NCI-H2227 (cell line): ENCODE results near the gene APBA3.

ENCODE experiments used
- DNase-seq: peaks from one replicate; lab custom pipeline; 2025; ENCODE audit not compliant: unreplicated experiment; lab: John Stamatoyannopoulos, UW

Gene APBA3

GRCh38 chr19:3788996-3789778 is 27.7 kb upstream of the APBA3 start:
- DNase-seq = no peak

GRCh38 chr19:3785938-3786824 is 24.7 kb upstream of the APBA3 start, which contains the start of gene MATK:
TSS of gene MATK (minus strand) at chr19:3786381. CDS start at chr19:3785135, 1,246 bp downstream.
- no peak for DNase-seq

DNA sequence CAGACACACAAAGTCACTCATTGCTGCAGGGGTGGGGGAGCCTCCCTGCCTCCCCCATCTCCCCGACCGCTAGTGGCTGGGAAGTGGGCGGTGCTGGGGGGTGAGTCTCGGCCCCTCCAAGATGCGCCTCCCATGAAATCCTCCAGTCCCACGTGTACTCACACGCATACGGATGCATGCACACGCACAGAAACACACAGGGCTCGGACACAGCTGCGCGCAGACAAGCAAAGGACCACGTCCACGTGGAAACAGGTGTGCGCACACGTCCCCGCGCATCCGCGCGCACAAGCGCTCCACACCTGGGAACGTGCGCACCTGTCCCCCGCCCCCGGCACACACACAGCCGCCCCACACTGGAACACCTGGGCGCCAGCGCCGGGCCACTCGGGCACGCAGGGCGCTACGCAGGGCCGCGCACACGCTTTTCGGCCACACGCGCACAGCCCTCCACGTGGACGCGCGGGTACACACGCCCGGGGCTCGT is 24.0 kb upstream of the APBA3 start:
- DNase-seq = no peak

DNA sequence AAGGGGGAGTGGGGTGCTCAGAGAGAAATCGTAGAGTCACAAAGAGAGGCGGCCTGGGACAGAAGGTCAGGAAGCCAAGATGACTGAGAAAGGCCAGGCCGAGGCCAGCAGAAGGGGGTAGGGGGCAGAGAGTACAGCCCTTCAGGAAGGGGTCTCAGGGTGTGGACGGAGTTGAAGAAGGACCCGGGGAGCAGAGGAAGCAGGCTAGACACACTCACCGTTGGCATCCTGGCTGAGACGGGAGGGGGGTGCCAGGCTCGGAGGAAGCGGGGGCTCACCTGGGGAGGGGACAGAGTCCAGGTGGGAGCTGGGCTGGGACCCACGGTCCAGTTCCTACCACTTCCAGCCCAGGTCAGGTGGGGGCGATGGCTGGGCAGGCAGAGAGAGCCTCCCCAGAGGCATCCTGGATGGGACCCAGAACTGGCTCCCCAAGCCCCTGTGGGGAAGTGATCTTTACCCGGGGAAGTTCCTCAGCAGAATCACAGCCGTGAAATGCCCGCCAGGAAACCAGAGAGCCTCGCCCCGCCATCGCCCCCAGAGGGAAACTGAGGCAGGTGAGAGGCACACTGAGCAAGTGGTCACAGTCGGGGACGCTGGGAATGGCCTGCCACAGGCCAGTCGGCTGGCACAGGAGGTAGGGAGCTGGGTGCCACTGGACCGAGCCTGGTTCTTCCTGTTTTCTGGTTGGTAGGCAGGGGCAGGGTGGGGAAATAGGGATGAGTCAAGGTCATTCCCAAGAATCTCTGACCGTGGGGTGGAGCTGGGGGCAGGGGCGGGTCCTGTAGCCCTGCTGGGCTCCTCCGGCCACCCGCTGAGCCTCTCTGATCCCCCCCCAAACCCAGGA is 23.3 kb upstream of the APBA3 start:
- no peak for DNase-seq

- DNase-seq = no peak
Observed at GRCh38 chr19:3783660-3784584, 22.4 kb upstream of the APBA3 start.

- DNase-seq = no peak
Observed at GRCh38 chr19:3782903-3783302, 21.4 kb upstream of the APBA3 start.

DNA sequence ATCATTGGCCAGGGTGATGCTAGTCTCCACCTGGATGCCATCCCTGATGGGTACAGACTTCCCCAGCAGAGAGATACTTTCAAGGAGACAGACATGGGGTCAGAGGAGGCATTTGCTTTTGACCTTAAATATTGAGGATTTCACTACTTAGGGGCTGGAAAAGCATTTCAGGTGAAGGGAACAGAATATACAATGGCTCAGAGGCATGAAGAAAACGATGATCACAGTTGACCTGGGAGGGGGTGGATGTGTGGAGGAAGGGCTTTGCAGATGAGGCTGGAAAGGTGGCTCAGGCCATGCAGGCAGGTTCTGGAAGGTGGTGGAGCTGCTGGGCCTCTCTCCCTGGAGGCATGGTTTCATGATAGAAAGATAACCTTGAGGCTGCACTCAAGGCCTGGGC is 20.8 kb upstream of the APBA3 start:
- DNase-seq = no peak

GRCh38 chr19:3781603-3782002 is 20.1 kb upstream of the APBA3 start:
- DNase-seq = no peak

DNA sequence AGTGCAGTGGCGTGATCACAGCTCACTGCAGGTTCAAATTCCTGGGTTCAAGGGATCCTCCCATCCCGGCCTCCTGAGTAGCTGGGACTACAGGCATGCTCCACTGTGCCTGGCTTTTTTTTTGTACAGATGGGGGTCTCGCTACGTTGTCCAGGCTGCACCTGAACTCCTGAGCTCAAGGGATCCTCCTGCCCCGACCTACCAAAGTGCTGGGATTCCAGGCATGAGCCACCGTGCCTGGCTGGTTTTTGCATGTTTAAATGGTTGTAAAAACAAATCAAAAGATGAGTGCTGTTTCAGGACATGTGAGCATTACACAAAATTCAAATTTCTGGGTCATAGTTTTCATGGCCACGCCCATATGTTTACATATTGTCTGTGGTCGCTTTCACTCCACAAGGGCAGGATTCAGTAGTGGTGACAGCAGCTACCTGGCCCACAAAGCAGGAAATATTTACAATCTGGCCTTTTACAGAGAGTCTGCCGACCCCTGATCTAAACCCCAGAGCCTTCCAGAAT is 19.4 kb upstream of the APBA3 start:
- DNase-seq = no peak

DNA sequence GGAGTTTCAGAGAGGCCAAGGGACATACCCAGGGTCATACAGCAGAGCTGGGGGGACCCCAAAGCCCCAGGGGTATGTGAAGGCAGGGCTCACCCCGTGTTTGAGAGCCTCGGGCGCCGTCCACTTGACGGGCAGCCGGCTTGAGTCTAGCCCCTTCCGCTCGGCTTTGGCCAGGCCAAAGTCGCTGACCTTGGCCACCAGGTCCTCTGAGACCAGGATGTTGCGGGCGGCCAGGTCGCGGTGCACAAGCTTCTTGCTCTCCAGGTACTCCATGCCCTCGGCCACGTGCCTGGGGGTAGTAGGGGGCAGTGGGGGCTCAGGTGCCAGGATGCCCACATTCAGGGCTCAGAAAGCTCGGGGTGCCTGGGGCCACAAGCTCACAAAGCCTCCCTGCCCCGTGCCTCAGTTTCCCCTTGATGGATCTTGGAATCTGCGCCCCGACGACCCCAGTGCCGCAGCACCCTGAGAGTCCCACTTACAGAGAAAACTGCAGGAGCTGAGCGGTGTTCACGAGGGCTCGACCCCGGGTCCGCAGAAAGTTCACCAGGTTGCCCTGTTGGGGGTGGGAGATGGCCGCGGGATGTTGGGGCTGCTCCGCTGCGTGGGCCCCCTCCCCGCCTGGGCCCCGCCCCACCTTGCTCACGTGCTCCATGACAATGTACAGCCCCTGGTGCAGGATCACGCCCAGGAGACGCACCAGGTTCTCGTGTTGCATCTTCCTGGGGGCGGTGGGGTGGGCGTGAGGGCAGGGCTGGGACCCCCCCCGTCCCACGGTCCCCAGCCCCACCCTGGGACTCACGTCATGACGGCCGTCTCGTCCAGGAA is 17.6 kb upstream of the APBA3 start:
- no peak for DNase-seq

- no peak for DNase-seq
Observed at GRCh38 chr19:3778104-3778867, 16.8 kb upstream of the APBA3 start.

GRCh38 chr19:3776479-3777040 is 15.1 kb upstream of the APBA3 start:
- DNase-seq = no peak

DNA sequence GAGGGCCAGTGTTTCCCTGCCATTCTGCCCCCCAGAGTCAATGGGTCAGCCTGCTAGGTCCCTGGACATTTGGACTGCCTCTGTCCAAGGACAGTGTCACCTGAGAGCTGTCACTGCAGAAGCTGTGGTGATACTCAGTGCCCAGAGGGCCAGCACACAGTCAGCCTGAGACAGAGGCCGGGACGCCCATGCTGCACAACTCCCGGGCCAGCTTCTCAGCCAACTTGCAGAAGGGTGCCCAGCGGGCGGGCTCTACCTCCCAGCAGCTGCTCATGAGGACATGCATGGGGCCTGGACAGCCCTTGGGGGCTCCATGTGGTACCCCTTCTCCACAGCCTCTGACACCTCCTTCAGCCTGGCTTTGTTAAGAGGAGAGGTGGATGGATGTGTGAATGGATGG is 14.3 kb upstream of the APBA3 start:
- DNase-seq = no peak

GRCh38 chr19:3775374-3775711 is 13.9 kb upstream of the APBA3 start:
- DNase-seq = no peak

GRCh38 chr19:3774621-3775373 is 13.3 kb upstream of the APBA3 start:
- DNase-seq = no peak

GRCh38 chr19:3773814-3774515 is 12.5 kb upstream of the APBA3 start:
- no peak for DNase-seq
